T47D (cell line): Measurements from ENCODE around the gene SV2B.

Experiments used
- DNase-seq, 2 experiments: peaks; one replicate each; pipeline versions ENCODE4 v3.0.0 to v3.0.0-alpha.2; 2011 to 2012; ENCODE audit warnings: low read depth in 1 of 2, low spot score in 1 of 2
- JUND ChIP-seq: IDR thresholded peaks from 2 replicates; pipeline ENCODE4 v1.6.1; 2012; ENCODE audit warnings: low read depth
- in situ Hi-C: cut with HindIII; loops from 2 replicates; pipeline ENCODE4 v1.10.0; 2016; ENCODE audit warnings: low sequenced_read_pairs, low pct_unique_long_range_greater_than_20kb

Gene SV2B

GRCh38 chr15:91237445-91237844 lies 137.4 kb downstream of the SV2B start:
- in situ Hi-C loops: no loop called here
- no peak for DNase-seq
- no peak for TF ChIP-seq JUND

- in situ Hi-C loops: no loop called here
Measured at GRCh38 chr15:91238644-91239425, 138.8 kb downstream of the SV2B start.

GRCh38 chr15:91243826-91244225 lies 143.8 kb downstream of the SV2B start:
- in situ Hi-C loops: no loop called here
- no peak for DNase-seq

More at GRCh38 chr15:91238644-91239425, 138.8 kb downstream of the SV2B start:
- no peak for DNase-seq
- TF ChIP-seq JUND: no peak

GRCh38 chr15:91244919-91245318 lies 144.9 kb downstream of the SV2B start:
- no peak for DNase-seq
- no peak for TF ChIP-seq JUND
- in situ Hi-C loops: no loop called here

More at GRCh38 chr15:91243826-91244225, 143.8 kb downstream of the SV2B start:
- no peak for TF ChIP-seq JUND

GRCh38 chr15:91246998-91247397 lies 146.9 kb downstream of the SV2B start:
- no peak for DNase-seq
- in situ Hi-C loops: no loop called here
- no peak for TF ChIP-seq JUND

GRCh38 chr15:91249591-91249990 lies 149.5 kb downstream of the SV2B start:
- no peak for TF ChIP-seq JUND
- DNase-seq: no peak
- in situ Hi-C loops: no loop called here

GRCh38 chr15:91252322-91252721 lies 152.3 kb downstream of the SV2B start:
- in situ Hi-C loops: no loop called here
- TF ChIP-seq JUND: no peak

GRCh38 chr15:91252756-91253155 lies 152.7 kb downstream of the SV2B start:
- TF ChIP-seq JUND: no peak
- no peak for DNase-seq
- in situ Hi-C loops: no loop called here

More at GRCh38 chr15:91252322-91252721, 152.3 kb downstream of the SV2B start:
- no peak for DNase-seq

- in situ Hi-C loops: no loop called here
- TF ChIP-seq JUND: no peak
- no peak for DNase-seq
Measured at GRCh38 chr15:91253605-91254004, 153.5 kb downstream of the SV2B start.

- in situ Hi-C loops: no loop called here
- peak in 1 of 2 experiments; percentile 23 for DNase-seq
- no peak for TF ChIP-seq JUND
Measured at GRCh38 chr15:91254766-91255165, 154.7 kb downstream of the SV2B start.

GRCh38 chr15:91255670-91256192 lies 155.7 kb downstream of the SV2B start:
- in situ Hi-C loops: no loop called here
- DNase-seq: no peak
- no peak for TF ChIP-seq JUND

GRCh38 chr15:91257746-91258414 lies 157.8 kb downstream of the SV2B start:
- TF ChIP-seq JUND: no peak
- DNase-seq: no peak
- in situ Hi-C loops: no loop called here

- in situ Hi-C loops: no loop called here
- DNase-seq: peak in 1 of 2 experiments; percentile 38
- TF ChIP-seq JUND: no peak
Measured at GRCh38 chr15:91258415-91258759, 158.3 kb downstream of the SV2B start.
